Neural cell (in vitro differentiated cells): ENCODE measurements around the gene SRRD. TPM values are rescaled to one million over a fixed set of nuclear protein-coding genes. Genes with fewer than 3 reads are reported as not detected.

ENCODE experiments used
- H2AFZ ChIP-seq: fragments of 200-600, 300-800 bp; sonication (generic), shearing (Covaris generic); 2 replicates; pipeline ENCODE4 v1.6.0; 2014; ENCODE audit warnings: low read depth, mild to moderate bottlenecking, antibody characterized with exemption, low read length, moderate library complexity
- H3F3A ChIP-seq: fragments of 200-600 bp; shearing (Covaris generic); 2 replicates; pipeline ENCODE4 v1.6.1; 2016; ENCODE audit warnings: mild to moderate bottlenecking, moderate library complexity, mixed read lengths, antibody characterized with exemption, low read length; ENCODE audit not compliant: insufficient read depth, poor library complexity, severe bottlenecking
- H3K27ac ChIP-seq: fragments of 200-600, 300-800 bp; sonication (generic), shearing (Covaris generic); 2 replicates; pipeline ENCODE4 v1.5.1; 2014; ENCODE audit warnings: mild to moderate bottlenecking, low read length, moderate library complexity
- H3K27me3 ChIP-seq: fragments of 300-800, 200-600 bp; sonication (generic), shearing (Covaris generic); 2 replicates; pipeline ENCODE4 v1.6.0; 2014; ENCODE audit warnings: mild to moderate bottlenecking, low read depth, low read length, moderate library complexity; ENCODE audit not compliant: insufficient read depth
- H3K36me3 ChIP-seq: fragments of 300-800, 200-600 bp; sonication (generic), shearing (Covaris generic); 2 replicates; pipeline ENCODE4 v1.5.1; 2014; ENCODE audit warnings: mild to moderate bottlenecking, antibody characterized with exemption, low read length, moderate library complexity; ENCODE audit not compliant: insufficient read depth
- H3K4me2 ChIP-seq: fragments of 300-800, 200-600 bp; sonication (generic), shearing (Covaris generic); 2 replicates; pipeline ENCODE4 v1.6.0; 2014; ENCODE audit warnings: mild to moderate bottlenecking, low read length
- H3K4me3 ChIP-seq: fragments of 300-800, 200-600 bp; sonication (generic), shearing (Covaris generic); 2 replicates; pipeline ENCODE4 v1.5.1; 2014; ENCODE audit warnings: mild to moderate bottlenecking, low read length, moderate library complexity
- H3K79me2 ChIP-seq: fragments of 200-600 bp; shearing (Covaris generic); replicated peaks from 2 replicates; pipeline ENCODE4 v1.6.0; 2014; ENCODE audit warnings: mild to moderate bottlenecking, low read length, moderate library complexity; ENCODE audit not compliant: insufficient read depth
- H3K9ac ChIP-seq: fragments of 300-800, 200-600 bp; sonication (generic), shearing (Covaris generic); 2 replicates; pipeline ENCODE4 v1.6.1; 2016; ENCODE audit warnings: mild to moderate bottlenecking, low read length, mixed read lengths
- H3K9me2 ChIP-seq: fragments of 200-600 bp; shearing (Covaris generic); 2 replicates; pipeline ENCODE4 v1.6.1; 2016; ENCODE audit warnings: mild to moderate bottlenecking, low read length, mixed read lengths; ENCODE audit not compliant: insufficient read depth
- H3K9me3 ChIP-seq: fragments of 200-600, 300-800 bp; sonication (generic), shearing (Covaris generic); 2 replicates; pipeline ENCODE4 v1.6.1; 2016; ENCODE audit warnings: mild to moderate bottlenecking, mixed run types, low read length, moderate library complexity, mixed read lengths
- H4K20me1 ChIP-seq: fragments of 200-600 bp; shearing (Covaris generic); 2 replicates; pipeline ENCODE4 v1.6.1; 2016; ENCODE audit warnings: mild to moderate bottlenecking, mixed run types; ENCODE audit not compliant: insufficient read depth
- EP300 ChIP-seq: fragments of 450-650 bp; conservative IDR thresholded peaks from 2 replicates; pipeline ENCODE4 v1.6.1; 2014; ENCODE audit warnings: antibody characterized with exemption, mild to moderate bottlenecking, moderate library complexity; ENCODE audit not compliant: poor library complexity, severe bottlenecking
- EZH2 ChIP-seq: fragments of 200-600, 300-800 bp; shearing (Covaris generic), sonication (generic); IDR thresholded peaks from 2 replicates; pipeline ENCODE4 v1.6.1; 2014; ENCODE audit warnings: antibody characterized with exemption, low read length, borderline replicate concordance, mild to moderate bottlenecking; ENCODE audit not compliant: insufficient read depth, poor library complexity, severe bottlenecking
- MXI1 ChIP-seq: fragments of 450-650 bp; conservative IDR thresholded peaks from 2 replicates; pipeline ENCODE4 v1.6.1; 2014; ENCODE audit warnings: antibody characterized with exemption, mild to moderate bottlenecking; ENCODE audit not compliant: poor library complexity, severe bottlenecking
- POLR2AphosphoS5 ChIP-seq: IDR thresholded peaks from 2 replicates; pipeline ENCODE4 v1.6.1; 2012
- RAD21 ChIP-seq: fragments of 450-650 bp; conservative IDR thresholded peaks from 2 replicates; pipeline ENCODE4 v1.6.1; 2014; ENCODE audit warnings: antibody characterized with exemption, mild to moderate bottlenecking, moderate library complexity
- REST ChIP-seq: IDR thresholded peaks from 2 replicates; pipeline ENCODE4 v1.6.1; 2012; ENCODE audit warnings: borderline replicate concordance
- SMC3 ChIP-seq: fragments of 450-650 bp; conservative IDR thresholded peaks from 2 replicates; pipeline ENCODE4 v1.6.1; 2014; ENCODE audit warnings: antibody characterized with exemption, mild to moderate bottlenecking, moderate library complexity; ENCODE audit not compliant: poor library complexity
- TAF1 ChIP-seq: IDR thresholded peaks from 2 replicates; pipeline ENCODE4 v1.6.1; 2012; ENCODE audit warnings: low read depth
- polyA plus RNA-seq: library from polyadenylated mRNA; depleted of rRNA; stranded (reverse); fragments of >200 nt; gene quantifications from 2 replicates; pipeline ENCODE4 v1.2.3, GENCODE V29; 2014
- TF ChIP-seq, protein P1 (sequence below): fragments of 450-650 bp; IDR thresholded peaks from 2 replicates; pipeline ENCODE4 v1.5.1; 2014; ENCODE audit warnings: antibody characterized with exemption, mild to moderate bottlenecking, moderate library complexity; ENCODE audit not compliant: poor library complexity, severe bottlenecking

The SRRD gene
- polyA plus RNA-seq, 1 donor from 2014 or later: 33.9 TPM

- no peaks in the 10 kb centered on the region for H3K36me3 ChIP-seq
- H3K4me3 ChIP-seq: no peak overlapping the region
- H3K79me2 ChIP-seq: no peaks in the 10 kb centered on the region
- H3K27me3 ChIP-seq: no peaks in the 10 kb centered on the region
- no peaks in the 10 kb centered on the region for H3F3A ChIP-seq
- H2AFZ ChIP-seq: no peak overlapping the region
- no peaks in the 10 kb centered on the region for H3K9me3 ChIP-seq
- H3K9ac ChIP-seq: no peak overlapping the region
- no peak overlapping the region for H3K27ac ChIP-seq
- H4K20me1 ChIP-seq: no peaks in the 10 kb centered on the region
- H3K4me2 ChIP-seq: no peak overlapping the region
- H3K9me2 ChIP-seq: no peaks in the 10 kb centered on the region
- no peak for TF ChIP-seq MXI1
Observed at GRCh38 chr22:26541167-26541819, 57.6 kb downstream of the SRRD start.

DNA sequence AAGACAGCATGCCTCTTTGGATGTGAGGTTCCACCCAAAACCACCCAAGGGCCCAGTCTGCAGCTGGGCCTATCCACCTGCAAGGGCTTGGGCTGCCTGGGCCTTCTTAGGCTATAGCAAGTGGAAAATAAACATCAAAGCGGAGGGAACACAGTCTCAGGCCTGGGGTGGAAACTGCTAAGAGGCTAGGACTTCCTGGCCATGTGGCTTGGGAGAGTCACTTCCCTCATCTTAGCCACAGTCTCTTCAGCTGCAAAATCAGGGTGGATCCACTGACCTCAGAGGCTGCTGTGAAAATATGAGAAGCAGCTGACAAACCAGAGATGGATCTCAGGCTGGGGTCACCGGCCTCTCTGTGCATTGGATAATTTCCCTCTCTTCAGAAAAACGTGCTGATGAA, 59.2 kb downstream of the SRRD start:
- H3K9ac ChIP-seq: no peak overlapping the region
- no peaks in the 10 kb centered on the region for H3K79me2 ChIP-seq
- H4K20me1 ChIP-seq: no peaks in the 10 kb centered on the region

More for the DNA sequence above, 59.2 kb downstream of the SRRD start:
- Histone ChIP-seq H3K27me3 (no peaks in the 10 kb centered on the region), H3K4me2 (no peak overlapping the region), H3K27ac (no peak overlapping the region), H2AFZ (no peak overlapping the region), H3F3A (no peaks in the 10 kb centered on the region), H3K9me2 (no peaks in the 10 kb centered on the region), H3K9me3 (no peaks in the 10 kb centered on the region), H3K36me3 (no peaks in the 10 kb centered on the region), H3K4me3 (no peak overlapping the region)
- TF ChIP-seq SMC3 (no peak), EP300 (no peak), TAF1 (no peak), EZH2 (no peak), REST (no peak), POLR2AphosphoS5 (no peak), MXI1 (no peak), RAD21 (no peak)
- TF ChIP-seq, protein P1, sequence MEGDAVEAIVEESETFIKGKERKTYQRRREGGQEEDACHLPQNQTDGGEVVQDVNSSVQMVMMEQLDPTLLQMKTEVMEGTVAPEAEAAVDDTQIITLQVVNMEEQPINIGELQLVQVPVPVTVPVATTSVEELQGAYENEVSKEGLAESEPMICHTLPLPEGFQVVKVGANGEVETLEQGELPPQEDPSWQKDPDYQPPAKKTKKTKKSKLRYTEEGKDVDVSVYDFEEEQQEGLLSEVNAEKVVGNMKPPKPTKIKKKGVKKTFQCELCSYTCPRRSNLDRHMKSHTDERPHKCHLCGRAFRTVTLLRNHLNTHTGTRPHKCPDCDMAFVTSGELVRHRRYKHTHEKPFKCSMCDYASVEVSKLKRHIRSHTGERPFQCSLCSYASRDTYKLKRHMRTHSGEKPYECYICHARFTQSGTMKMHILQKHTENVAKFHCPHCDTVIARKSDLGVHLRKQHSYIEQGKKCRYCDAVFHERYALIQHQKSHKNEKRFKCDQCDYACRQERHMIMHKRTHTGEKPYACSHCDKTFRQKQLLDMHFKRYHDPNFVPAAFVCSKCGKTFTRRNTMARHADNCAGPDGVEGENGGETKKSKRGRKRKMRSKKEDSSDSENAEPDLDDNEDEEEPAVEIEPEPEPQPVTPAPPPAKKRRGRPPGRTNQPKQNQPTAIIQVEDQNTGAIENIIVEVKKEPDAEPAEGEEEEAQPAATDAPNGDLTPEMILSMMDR: no peak

Other genes starting within 250 kb of the SRRD start
- gene ASPHD2, start 54.6 kb upstream of the SRRD start, polyA plus RNA-seq: 16.7 and 18.7 TPM in 2 replicates
- 51.9 and 54.1 TPM in 2 replicates for gene HPS4, start 94 bp upstream of the SRRD start, polyA plus RNA-seq
- 24.9 and 49.8 TPM in 2 replicates for gene TFIP11, start 28.6 kb downstream of the SRRD start, polyA plus RNA-seq
- gene TPST2, start 106.3 kb downstream of the SRRD start, polyA plus RNA-seq: 16.6 and 20.5 TPM in 2 replicates
- not detected in 2 replicates for gene CRYBB1, start 134.2 kb downstream of the SRRD start, polyA plus RNA-seq
- gene CRYBA4, start 138.1 kb downstream of the SRRD start, polyA plus RNA-seq: not detected in 2 replicates
- 529 and 710 TPM in 2 replicates for gene MIAT, start 173.7 kb downstream of the SRRD start, polyA plus RNA-seq